Endothelial cell of umbilical vein (primary cell): ENCODE measurements around the gene PCNT. TPM values are rescaled to one million over a fixed set of nuclear protein-coding genes. Genes with fewer than 3 reads are reported as not detected.

Experiments
- BruUV-seq: library from RNA; stranded (reverse); fragments of 400-500 nt; replicated peaks from 2 replicates; lab custom pipeline; 2021; lab: Mats Ljungman, UMichigan
- CTCF ChIA-PET: fragments of 300-600, 350-600 bp; sonication (Branson Sonifier 250); formaldehyde crosslinking; loops from one replicate; lab custom pipeline; 2021; ENCODE audit warnings: antibody characterized with exemption, inconsistent platforms; lab: Charles Lee
- POLR2A ChIA-PET: fragments of 300-600, 350-600 bp; sonication (Branson Sonifier 250); formaldehyde crosslinking; loops from one replicate; lab custom pipeline; 2021; ENCODE audit warnings: antibody characterized with exemption, inconsistent platforms; lab: Charles Lee
- DNase-seq: peaks from one replicate; pipeline ENCODE4 v3.0.0-alpha.2; 2011; ENCODE audit warnings: low read depth, low spot score
- FAIRE-seq: peaks from 2 replicates; lab custom pipeline; 2011; peaks lifted over from hg19 to GRCh38; lab: Jason Lieb, UNC
- H2AFZ ChIP-seq: 2 replicates; pipeline ENCODE4 v1.6.0; 2012; ENCODE audit warnings: low read depth, low read length, control low read depth, inconsistent platforms
- H3K27ac ChIP-seq: 2 replicates; pipeline ENCODE4 v1.5.1; 2011; ENCODE audit warnings: low read depth, mild to moderate bottlenecking, control low read depth, low read length, moderate library complexity; ENCODE audit not compliant: insufficient read depth
- H3K27me3 ChIP-seq, 2 experiments: 2 replicates each; pipeline versions ENCODE4 v1.6.0 to v1.6.1; 2011; ENCODE audit warnings: low read length in 2 of 2, mixed read lengths in 1 of 2; ENCODE audit not compliant: control insufficient read depth in 2 of 2, insufficient read depth in 2 of 2
- H3K36me3 ChIP-seq, 2 experiments: 2 replicates in 1 of 2; 3 replicates in 1 of 2; pipeline ENCODE4 v1.5.1; 2011; ENCODE audit warnings: low read length in 2 of 2, mild to moderate bottlenecking in 1 of 2, moderate library complexity in 1 of 2; ENCODE audit not compliant: control insufficient read depth in 2 of 2, insufficient read depth in 2 of 2; ENCODE audit errors: extremely low read depth in 1 of 2
- H3K4me1 ChIP-seq: 3 replicates; pipeline ENCODE4 v1.5.1; 2011; ENCODE audit warnings: mild to moderate bottlenecking, low read length; ENCODE audit not compliant: control insufficient read depth, insufficient read depth; ENCODE audit errors: extremely low read depth
- H3K4me2 ChIP-seq: 2 replicates; pipeline ENCODE4 v1.6.1; 2011; ENCODE audit warnings: low read length, control low read depth, mixed read lengths; ENCODE audit not compliant: insufficient read depth
- H3K4me3 ChIP-seq, 3 experiments: fragments of 200-600 bp in 1 of 3; sonication (generic), shearing (Covaris generic) in 1 of 3; replicated peaks in 1 of 3; 2 replicates each; pipeline ENCODE4 v1.5.1; 2011 to 2016; ENCODE audit warnings: control low read depth in 3 of 3, low read length in 3 of 3, mild to moderate bottlenecking in 2 of 3, inconsistent platforms in 1 of 3, low read depth in 1 of 3, moderate library complexity in 1 of 3; ENCODE audit not compliant: insufficient read depth in 1 of 3
- H3K79me2 ChIP-seq: 2 replicates; pipeline ENCODE4 v1.6.0; 2012; ENCODE audit warnings: low read length, inconsistent platforms; ENCODE audit not compliant: control insufficient read depth, insufficient read depth
- H3K9ac ChIP-seq: replicated peaks from 2 replicates; pipeline ENCODE3; 2011; ENCODE audit warnings: low read length, control low read depth; ENCODE audit not compliant: insufficient read depth; ENCODE audit errors: extremely low read depth
- H3K9me1 ChIP-seq: replicated peaks from 3 replicates; pipeline ENCODE4 v1.6.0; 2011; ENCODE audit warnings: mild to moderate bottlenecking, low read length; ENCODE audit not compliant: control insufficient read depth, insufficient read depth; ENCODE audit errors: extremely low read depth
- H3K9me3 ChIP-seq: replicated peaks from 2 replicates; pipeline ENCODE4 v1.5.1; 2012; ENCODE audit warnings: low read length, inconsistent platforms; ENCODE audit not compliant: control insufficient read depth, insufficient read depth
- H4K20me1 ChIP-seq: replicated peaks from 2 replicates; pipeline ENCODE3; 2011; ENCODE audit warnings: mild to moderate bottlenecking, low read length; ENCODE audit not compliant: control insufficient read depth, insufficient read depth; ENCODE audit errors: extremely low read depth
- EZH2 ChIP-seq: IDR thresholded peaks from 2 replicates; pipeline ENCODE4 v1.6.1; 2012; ENCODE audit warnings: borderline replicate concordance, low read depth, mild to moderate bottlenecking, moderate library complexity, low read length, inconsistent platforms; ENCODE audit not compliant: severe bottlenecking
- FOS ChIP-seq: IDR thresholded peaks from 2 replicates; pipeline ENCODE4 v1.6.1; 2011; ENCODE audit warnings: mild to moderate bottlenecking, low read length, moderate library complexity, borderline replicate concordance; ENCODE audit not compliant: insufficient read depth
- GATA2 ChIP-seq: IDR thresholded peaks from 2 replicates; pipeline ENCODE4 v1.7.0; 2011; ENCODE audit warnings: low read depth, mild to moderate bottlenecking, moderate library complexity, mixed read lengths, low read length; ENCODE audit not compliant: insufficient read length, insufficient read depth
- JUN ChIP-seq: IDR thresholded peaks from 2 replicates; pipeline ENCODE4 v1.6.1; 2011; ENCODE audit warnings: borderline replicate concordance, low read depth; ENCODE audit not compliant: insufficient read length, insufficient read depth
- POLR2A ChIP-seq: IDR thresholded peaks from 2 replicates; pipeline ENCODE4 v1.6.1; 2012; ENCODE audit warnings: low read depth, mild to moderate bottlenecking, control low read depth, low read length
- dilution Hi-C: fragments of 300-500 bp; cut with MboI; formaldehyde crosslinking; loops from one replicate; pipeline ENCODE4 v1.15.0; 2019; ENCODE audit warnings: low sequenced_read_pairs; ENCODE audit not compliant: extremely low pct_ligation_motif_present
- intact Hi-C: fragments of 100-400 bp; cut with micrococcal nuclease; formaldehyde crosslinking; loops from one replicate; pipeline ENCODE4 v1.10.0; 2022
- polyA plus RNA-seq, 4 experiments: library from polyadenylated mRNA; depleted of rRNA in 3 of 4; stranded (reverse) in 3 of 4; unstranded in 1 of 4; fragments of >200 nt; gene quantifications; 2 replicates each; pipeline versions ENCODE4 v1.2.1 to v1.2.3, GENCODE V29; 2011 to 2012; ENCODE audit warnings: missing spikeins in 1 of 4
- total RNA-seq: library from RNA; stranded (reverse); gene quantifications from 2 replicates; pipeline ENCODE4 v1.2.3, GENCODE V29; 2021
- TF ChIP-seq, protein P1 (sequence below), 2 donors: IDR thresholded peaks; 1 replicate in 1 of 2; 2 replicates in 1 of 2; pipeline ENCODE4 v1.5.1; 2011; ENCODE audit warnings: low read length in 2 of 2, mild to moderate bottlenecking in 2 of 2, moderate library complexity in 2 of 2, control low read depth in 1 of 2, inconsistent platforms in 1 of 2, low read depth in 1 of 2; ENCODE audit not compliant: insufficient read depth in 1 of 2; ENCODE audit errors: extremely low read depth in 1 of 2

Gene PCNT
- total and polyA plus RNA-seq, 2 donors (not counting 3 experiments of a cell fraction or from before 2014, with no cell fraction given), result 9.6 to 49.5 TPM

DNA sequence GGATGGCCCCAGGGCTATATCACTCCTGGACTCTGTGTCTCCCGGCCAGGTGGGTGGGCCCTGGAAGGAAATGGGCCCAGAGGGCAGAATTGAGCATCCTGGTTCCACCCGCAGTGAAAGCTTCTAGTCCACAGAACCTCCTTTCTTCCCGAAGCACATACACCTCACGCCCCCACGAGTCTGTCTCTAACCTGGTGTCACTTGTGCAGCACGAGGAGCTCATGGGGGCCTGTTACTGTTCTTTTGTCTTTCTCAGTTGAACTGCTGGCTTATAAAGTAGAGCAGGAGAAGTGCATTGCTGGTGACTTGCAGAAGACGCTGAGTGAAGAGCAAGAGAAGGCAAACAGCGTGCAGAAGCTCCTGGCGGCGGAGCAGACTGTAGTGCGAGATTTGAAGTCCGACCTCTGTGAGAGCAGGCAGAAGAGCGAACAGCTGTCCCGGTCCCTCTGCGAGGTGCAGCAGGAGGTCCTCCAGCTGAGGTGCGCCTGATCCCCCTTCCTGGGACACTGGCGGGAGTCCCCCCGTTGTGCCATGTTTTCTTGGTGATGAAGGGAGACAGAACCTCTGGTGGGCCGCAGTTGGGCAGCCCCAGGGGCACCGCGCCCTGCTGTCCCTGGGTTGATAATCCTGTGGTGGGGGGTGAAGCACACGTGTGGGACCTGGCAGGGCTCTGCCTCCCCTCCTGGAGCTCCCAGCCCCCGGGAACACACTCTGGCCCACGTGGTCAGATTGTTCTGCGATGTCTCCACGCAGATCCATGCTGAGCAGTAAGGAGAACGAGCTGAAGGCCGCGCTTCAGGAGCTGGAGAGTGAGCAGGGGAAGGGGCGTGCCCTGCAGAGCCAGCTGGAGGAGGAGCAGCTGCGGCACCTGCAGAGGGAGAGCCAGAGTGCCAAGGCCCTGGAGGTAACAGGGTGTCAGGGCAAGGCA is 106.1 kb downstream of the PCNT start:
- no peaks in the 10 kb centered on the region for H3K4me1 ChIP-seq

More for the DNA sequence above, 106.1 kb downstream of the PCNT start:
- TF ChIP-seq, protein P1, sequence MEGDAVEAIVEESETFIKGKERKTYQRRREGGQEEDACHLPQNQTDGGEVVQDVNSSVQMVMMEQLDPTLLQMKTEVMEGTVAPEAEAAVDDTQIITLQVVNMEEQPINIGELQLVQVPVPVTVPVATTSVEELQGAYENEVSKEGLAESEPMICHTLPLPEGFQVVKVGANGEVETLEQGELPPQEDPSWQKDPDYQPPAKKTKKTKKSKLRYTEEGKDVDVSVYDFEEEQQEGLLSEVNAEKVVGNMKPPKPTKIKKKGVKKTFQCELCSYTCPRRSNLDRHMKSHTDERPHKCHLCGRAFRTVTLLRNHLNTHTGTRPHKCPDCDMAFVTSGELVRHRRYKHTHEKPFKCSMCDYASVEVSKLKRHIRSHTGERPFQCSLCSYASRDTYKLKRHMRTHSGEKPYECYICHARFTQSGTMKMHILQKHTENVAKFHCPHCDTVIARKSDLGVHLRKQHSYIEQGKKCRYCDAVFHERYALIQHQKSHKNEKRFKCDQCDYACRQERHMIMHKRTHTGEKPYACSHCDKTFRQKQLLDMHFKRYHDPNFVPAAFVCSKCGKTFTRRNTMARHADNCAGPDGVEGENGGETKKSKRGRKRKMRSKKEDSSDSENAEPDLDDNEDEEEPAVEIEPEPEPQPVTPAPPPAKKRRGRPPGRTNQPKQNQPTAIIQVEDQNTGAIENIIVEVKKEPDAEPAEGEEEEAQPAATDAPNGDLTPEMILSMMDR (IDR thresholded peaks at IDR 0.05; ENCODE audit: extremely low read depth in 1 of 2, insufficient read depth in 1 of 2, low read depth in 1 of 2, low read length in 2 of 2), result no peak
- TF ChIP-seq EZH2 (no peak), GATA2 (no peak), FOS (no peak), JUN (no peak), POLR2A (no peak)
- Histone ChIP-seq H3K27me3 (no peaks in the 10 kb centered on the region), H3K27ac (no peak overlapping the region), H3K4me3 (no peak overlapping the region), H3K36me3 (peaks cover 3 to 37% of the 10 kb centered on the region in 2 experiments), H3K9me3 (no peaks in the 10 kb centered on the region), H3K4me2 (no peak overlapping the region), H3K9ac (no peak overlapping the region), H3K9me1 (no peaks in the 10 kb centered on the region), H3K79me2 (no peaks in the 10 kb centered on the region), H4K20me1 (no peaks in the 10 kb centered on the region), H2AFZ (no peak overlapping the region)
- DNase-seq, result no peak
- CTCF ChIA-PET, result no interaction called here
- no TSS peak for BruUV-seq
- dilution Hi-C loops (no loop called here), intact Hi-C loops (no loop called here)
- no peak for FAIRE-seq
- POLR2A ChIA-PET, result no interaction called here
